Endothelial cell of umbilical vein (primary cell): ENCODE results near the gene RRP15.

Source experiments
- CTCF ChIP-seq, 2 donors: IDR thresholded peaks; 1 replicate in 1 of 2; 2 replicates in 1 of 2; pipeline ENCODE4 v1.5.1; 2011; ENCODE audit warnings: low read length in 2 of 2, mild to moderate bottlenecking in 2 of 2, moderate library complexity in 2 of 2, control low read depth in 1 of 2, inconsistent platforms in 1 of 2, low read depth in 1 of 2; ENCODE audit not compliant: insufficient read depth in 1 of 2; ENCODE audit errors: extremely low read depth in 1 of 2
- EZH2 ChIP-seq: IDR thresholded peaks from 2 replicates; pipeline ENCODE4 v1.6.1; 2012; ENCODE audit warnings: borderline replicate concordance, low read depth, mild to moderate bottlenecking, moderate library complexity, low read length, inconsistent platforms; ENCODE audit not compliant: severe bottlenecking
- MAX ChIP-seq: IDR thresholded peaks from 2 replicates; pipeline ENCODE4 v1.6.1; 2011; ENCODE audit not compliant: insufficient read depth, insufficient read length
- POLR2A ChIP-seq: IDR thresholded peaks from 2 replicates; pipeline ENCODE4 v1.6.1; 2012; ENCODE audit warnings: low read depth, mild to moderate bottlenecking, control low read depth, low read length
- POLR2AphosphoS5 ChIP-seq: IDR thresholded peaks from 2 replicates; pipeline ENCODE4 v1.6.1; 2012; ENCODE audit warnings: low read depth, mild to moderate bottlenecking, control low read depth, low read length, moderate library complexity; ENCODE audit not compliant: insufficient read depth

- no peak for TF ChIP-seq CTCF (IDR thresholded peaks at IDR 0.05; ENCODE audit: extremely low read depth in 1 of 2, insufficient read depth in 1 of 2, low read depth in 1 of 2, low read length in 2 of 2)
- no peak for TF ChIP-seq POLR2AphosphoS5
- no peak for TF ChIP-seq MAX
- TF ChIP-seq EZH2: no peak
- no peak for TF ChIP-seq POLR2A
Measured at GRCh38 chr1:218332416-218332815, 47.3 kb downstream of the RRP15 start.
